Fibroblast of skin of scalp (primary cell): ENCODE data around the gene C2CD3.
"Not testable (repeated sequence)": the region's sequence is repeated elsewhere in the genome, so short reads cannot be mapped to it uniquely, and the experiment has no call there.

Source experiments
- DNase-seq: peaks from one replicate; pipeline ENCODE4 v3.0.0-alpha.2; 2013

Gene C2CD3

GRCh38 chr11:74162681-74163467 lies 7.9 kb downstream of the C2CD3 start:
- DNase-seq, result no peak

DNA sequence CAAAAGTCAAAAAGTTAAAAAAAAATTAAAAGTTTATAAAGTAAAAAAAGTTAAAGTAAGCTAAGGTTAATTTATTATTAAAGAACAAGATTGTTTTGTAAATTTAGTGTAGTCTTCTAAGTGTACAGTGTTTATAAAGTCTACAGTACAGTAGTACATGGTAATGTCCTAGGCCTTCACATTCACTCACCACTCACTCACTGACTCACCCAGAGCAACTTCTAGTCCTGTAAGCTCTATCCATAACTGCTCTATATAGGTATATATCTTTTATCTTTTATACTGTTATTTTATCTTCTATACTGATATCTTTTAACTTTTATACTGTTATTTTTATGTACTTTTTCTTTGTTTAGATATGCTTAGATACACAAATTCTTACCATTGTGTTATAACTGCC lies 11.2 kb downstream of the C2CD3 start:
- no peak for DNase-seq

DNA sequence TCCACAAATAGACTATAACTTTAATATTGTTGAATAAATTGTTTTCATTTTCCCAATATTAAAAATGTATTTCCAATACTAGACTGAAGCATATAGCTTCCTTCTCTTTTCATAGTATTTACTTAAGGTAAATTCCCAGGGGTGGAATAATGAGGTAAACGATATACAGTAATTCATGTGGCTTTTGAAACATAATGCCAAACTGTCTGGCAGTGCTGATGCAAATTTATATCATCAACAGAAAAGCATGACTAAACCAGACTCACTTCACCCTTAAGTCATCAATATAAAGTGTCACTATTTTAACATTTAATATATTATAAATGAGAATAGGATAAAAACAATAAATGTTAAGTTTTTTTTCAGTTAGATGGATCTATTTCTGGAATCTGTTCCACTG lies 13.6 kb downstream of the C2CD3 start:
- no peak for DNase-seq

- DNase-seq, result no peak
Measured at GRCh38 chr11:74154620-74155281, 16.1 kb downstream of the C2CD3 start.

- DNase-seq, result no peak
Measured at GRCh38 chr11:74153224-74153623, 17.6 kb downstream of the C2CD3 start.

GRCh38 chr11:74147199-74147929 lies 23.4 kb downstream of the C2CD3 start:
- DNase-seq, result no peak

DNA sequence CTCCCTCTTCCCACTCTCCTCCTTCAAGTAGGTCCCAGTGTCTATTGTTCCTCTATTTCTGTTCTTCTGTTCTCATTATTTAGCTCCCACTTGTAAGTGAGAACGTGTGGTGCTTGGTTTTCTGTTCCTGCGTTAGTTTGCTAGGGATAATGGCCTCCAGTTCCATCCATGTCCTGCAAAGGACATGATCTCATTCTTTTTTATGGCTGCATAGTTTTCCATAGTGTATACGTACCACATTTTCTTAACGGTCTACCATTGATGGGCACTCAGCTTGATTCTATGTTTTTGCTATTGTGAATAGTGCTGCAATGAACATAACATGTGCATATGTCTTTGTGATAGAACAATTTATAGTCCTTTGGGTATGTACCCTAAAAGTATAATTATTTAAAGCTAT lies 26.2 kb downstream of the C2CD3 start:
- DNase-seq, result no peak

- DNase-seq, result peak; percentile 60
Measured at GRCh38 chr11:74142624-74143023, 28.2 kb downstream of the C2CD3 start.

DNA sequence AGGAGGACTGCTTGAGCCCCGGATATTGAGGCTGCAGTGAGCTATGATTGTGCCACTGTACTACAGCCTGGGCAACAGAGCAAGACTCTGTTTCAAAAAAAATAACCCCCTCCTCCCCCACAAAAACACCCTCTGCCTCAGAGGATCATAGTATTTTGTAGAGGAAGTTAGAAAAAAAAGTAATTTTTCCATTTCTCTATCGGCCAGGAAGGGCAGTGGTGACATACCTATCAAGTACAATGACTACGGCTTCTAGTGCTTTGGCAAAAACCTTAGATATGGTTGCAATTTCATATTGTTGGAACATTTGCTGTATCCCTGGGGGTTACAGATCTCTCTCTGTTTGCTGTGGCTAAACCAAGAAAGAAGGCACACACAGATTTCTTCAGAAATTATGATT lies 28.9 kb downstream of the C2CD3 start:
- no peak for DNase-seq

GRCh38 chr11:74141241-74141695 lies 29.5 kb downstream of the C2CD3 start:
- DNase-seq, result no peak

GRCh38 chr11:74139919-74140431 lies 30.8 kb downstream of the C2CD3 start:
- peak; percentile 36 for DNase-seq

DNA sequence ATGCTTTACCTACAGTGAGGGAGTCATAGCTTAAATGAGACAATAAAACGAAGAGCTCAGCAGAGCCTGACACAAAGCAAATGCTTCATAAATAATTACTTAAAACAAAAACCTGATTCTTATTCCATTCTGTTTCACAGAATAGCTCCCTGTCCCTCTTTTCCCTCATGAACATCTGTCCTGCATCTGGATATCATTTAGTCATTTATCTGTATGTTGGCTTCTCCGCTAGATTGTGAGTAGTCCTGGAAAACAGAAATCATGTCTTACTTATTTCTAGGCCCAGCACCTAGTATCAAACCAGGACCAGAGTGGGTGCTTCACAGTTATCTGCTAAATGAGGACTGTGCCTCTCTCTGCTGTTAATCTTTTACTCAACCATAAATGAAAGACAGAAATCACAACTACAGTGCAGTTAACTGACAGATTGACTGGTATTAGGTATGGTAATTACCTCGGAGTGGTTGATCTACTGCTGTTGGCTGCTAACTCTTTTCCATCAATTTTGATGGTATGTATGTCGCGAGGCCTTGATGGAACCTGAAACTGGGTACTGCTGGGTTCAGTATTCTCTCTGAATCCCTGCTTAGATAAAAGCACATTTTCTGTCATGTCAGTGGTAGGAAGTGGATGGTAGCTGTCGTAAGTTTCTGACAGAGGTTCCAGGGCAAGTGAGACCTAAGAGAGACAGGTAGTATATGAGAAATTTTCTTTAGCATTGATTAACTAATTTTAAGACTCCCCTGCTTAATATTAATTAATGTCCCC lies 31.5 kb downstream of the C2CD3 start:
- DNase-seq, result no peak

- DNase-seq, result peak; percentile 97
Measured at GRCh38 chr11:74138572-74138971, 32.2 kb downstream of the C2CD3 start.

DNA sequence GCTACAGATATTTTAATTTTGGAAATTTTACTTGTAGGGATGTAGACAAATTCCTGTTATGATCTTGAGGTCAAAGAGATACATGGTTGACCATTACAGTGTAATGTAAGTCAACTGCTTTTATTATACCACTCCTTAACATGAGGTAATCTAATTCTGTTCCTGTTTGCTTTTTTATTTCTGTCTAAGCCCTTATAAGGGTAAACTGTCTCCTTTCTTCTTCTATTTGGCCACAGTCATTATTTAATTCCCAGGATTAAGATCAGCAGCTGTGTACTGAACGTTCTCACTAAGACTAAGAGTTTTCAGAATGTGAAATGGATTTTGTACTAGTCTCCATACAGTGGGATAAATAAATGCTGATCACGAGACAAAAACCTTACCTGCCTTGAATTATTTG lies 32.8 kb downstream of the C2CD3 start:
- DNase-seq, result peak; percentile 57

GRCh38 chr11:74135127-74135840 lies 35.5 kb downstream of the C2CD3 start:
- DNase-seq, result peak; percentile 55

DNA sequence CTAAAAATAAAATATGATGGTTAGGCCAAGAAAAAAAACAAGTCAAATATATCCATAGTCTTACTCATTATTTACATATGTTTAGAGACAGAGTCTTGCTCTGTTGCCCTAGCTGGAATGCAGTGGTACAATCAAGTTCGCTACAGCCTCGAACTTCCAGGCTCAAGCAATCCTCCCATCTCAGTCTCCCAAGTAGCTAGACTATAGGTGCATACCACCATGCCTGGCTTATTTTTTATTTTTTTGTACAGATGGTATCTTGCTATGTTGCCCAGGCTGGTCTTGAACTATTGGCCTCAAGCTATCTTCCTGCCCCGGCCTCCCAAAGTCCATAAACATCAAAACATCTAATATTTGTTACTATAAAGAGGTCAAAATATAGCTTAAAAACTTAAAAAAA lies 36.1 kb downstream of the C2CD3 start:
- DNase-seq, result no peak

DNA sequence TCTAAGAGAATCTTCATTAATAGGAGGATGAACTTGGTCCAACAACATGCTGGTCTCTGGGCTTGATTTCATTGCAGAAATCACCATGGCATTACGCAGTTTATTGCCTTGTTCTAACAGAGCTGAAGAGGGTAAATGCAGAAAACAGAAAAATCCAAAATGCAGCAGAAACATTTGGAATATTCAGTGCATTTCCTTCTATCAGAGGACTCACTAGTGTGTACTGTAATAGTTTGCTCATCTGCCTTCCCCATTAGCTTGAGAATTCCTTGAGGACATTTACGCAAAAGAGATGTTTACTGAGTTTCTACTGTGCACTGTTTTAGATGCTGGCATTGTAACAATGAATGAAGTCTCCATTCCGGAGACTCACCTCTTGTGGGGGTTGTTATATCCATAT lies 37.4 kb downstream of the C2CD3 start:
- DNase-seq, result no peak

- no peak for DNase-seq
Measured at GRCh38 chr11:74132833-74133232, 38.0 kb downstream of the C2CD3 start.

GRCh38 chr11:74129121-74129520 lies 41.7 kb downstream of the C2CD3 start:
- DNase-seq, result not testable (repeated sequence)

GRCh38 chr11:74123008-74123448 lies 47.8 kb downstream of the C2CD3 start:
- peak; percentile 22 for DNase-seq

GRCh38 chr11:74121804-74122203 lies 49.0 kb downstream of the C2CD3 start:
- no peak for DNase-seq
